Measurements from ENCODE around the gene SRGAP1.

- TF ChIP-seq GATA2 (IDR thresholded peaks at IDR 0.05; ENCODE audit: low read depth, low read length), result no peak
- no peak for TF ChIP-seq GATA3 (IDR thresholded peaks at IDR 0.05; ENCODE audit: low read depth, low read length)
Observed at GRCh38 chr12:64125913-64126312, 281.4 kb downstream of the SRGAP1 start.

Measured in SH-SY5Y (cell line).